GM18526 (cell line): ENCODE data around the gene KRTAP4-6.
"Not testable (repeated sequence)": the region's sequence is repeated elsewhere in the genome, so short reads cannot be mapped to it uniquely, and the experiment has no call there.

Source experiments
- POLR2A ChIP-seq: IDR thresholded peaks from 3 replicates; pipeline ENCODE4 v1.6.1; 2011; ENCODE audit not compliant: insufficient read length; ENCODE audit errors: extremely low read depth

The KRTAP4-6 gene

GRCh38 chr17:41117846-41118386 lies 22.4 kb downstream of the KRTAP4-6 start, which contains the start of gene KRTAP4-11:
TSS of gene KRTAP4-11 (minus strand) at chr17:41118373. CDS start at chr17:41118315, 58 bp downstream.
- not testable (repeated sequence) for TF ChIP-seq POLR2A

GRCh38 chr17:41116297-41116696 lies 24.0 kb downstream of the KRTAP4-6 start:
- no peak for TF ChIP-seq POLR2A

- no peak for TF ChIP-seq POLR2A
Measured at GRCh38 chr17:41111151-41111885, 29.0 kb downstream of the KRTAP4-6 start.

GRCh38 chr17:41107941-41108450 lies 32.3 kb downstream of the KRTAP4-6 start:
- no peak for TF ChIP-seq POLR2A

- TF ChIP-seq POLR2A, result not testable (repeated sequence)
Measured at GRCh38 chr17:41105347-41105746, 35.0 kb downstream of the KRTAP4-6 start, which contains the start of gene KRTAP4-9. TSS of gene KRTAP4-9 (plus strand) at chr17:41105389. CDS start at chr17:41105389, 0 bp downstream.

GRCh38 chr17:41103896-41104295 lies 36.4 kb downstream of the KRTAP4-6 start:
- TF ChIP-seq POLR2A, result no peak

GRCh38 chr17:41101586-41102259 lies 38.6 kb downstream of the KRTAP4-6 start, which contains the start of gene KRTAP4-16:
TSS of gene KRTAP4-16 (minus strand) at chr17:41102209. CDS start at chr17:41102209, 0 bp downstream.
- no peak for TF ChIP-seq POLR2A

- no peak for TF ChIP-seq POLR2A
Measured at GRCh38 chr17:41098481-41098880, 41.9 kb downstream of the KRTAP4-6 start.

- TF ChIP-seq POLR2A, result no peak
Measured at GRCh38 chr17:41098042-41098441, 42.3 kb downstream of the KRTAP4-6 start, which contains the start of gene KRTAP4-8. TSS of gene KRTAP4-8 (minus strand) at chr17:41098142. CDS start at chr17:41098084, 58 bp downstream.

- TF ChIP-seq POLR2A, result no peak
Measured at GRCh38 chr17:41096055-41096454, 44.3 kb downstream of the KRTAP4-6 start.
